Measurements from ENCODE around the gene ANKRD34A. TPM values are rescaled to one million over a fixed set of nuclear protein-coding genes. Genes with fewer than 3 reads are reported as not detected.

ANKRD34A gene
- total RNA-seq, 1 donor from 2014 or later: 1.2 TPM

GRCh38 chr1:145957443-145958319, 6.7 kb downstream of the ANKRD34A start, which contains the start of gene LIX1L:
Gene LIX1L, minus strand, starts transcription at chr1:145958017. Its CDS starts 90 bp downstream, at chr1:145957927.
- peak within 1 kb of the TSS; percentile 93 for H3K27ac Mint-ChIP-seq (ENCODE audit: unreplicated experiment)
- H3K36me3 Mint-ChIP-seq (ENCODE audit: low read depth): no peaks in the 10 kb centered on the region
- peak; percentile 98 for DNase-seq (ENCODE audit: low spot score)
- no peak for TF ChIP-seq CTCF (IDR thresholded peaks at IDR 0.05)
- peaks cover 75% of the 10 kb centered on the region for H3K4me1 Mint-ChIP-seq (ENCODE audit: low read depth)
- H3K4me3 Mint-ChIP-seq (ENCODE audit: unreplicated experiment): peak within 1 kb of the TSS; percentile 79
- no peaks in the 10 kb centered on the region for H3K9me3 Mint-ChIP-seq (ENCODE audit: low read depth)
- H3K27me3 Mint-ChIP-seq (ENCODE audit: low read depth): no peaks in the 10 kb centered on the region

GRCh38 chr1:145956781-145957442, 7.5 kb downstream of the ANKRD34A start:
- H3K9me3 Mint-ChIP-seq (ENCODE audit: low read depth): no peaks in the 10 kb centered on the region
- H3K4me3 Mint-ChIP-seq (ENCODE audit: unreplicated experiment): peak overlapping the region; percentile 79
- H3K27ac Mint-ChIP-seq (ENCODE audit: unreplicated experiment): peak overlapping the region; percentile 93
- peaks cover 69% of the 10 kb centered on the region for H3K4me1 Mint-ChIP-seq (ENCODE audit: low read depth)
- H3K27me3 Mint-ChIP-seq (ENCODE audit: low read depth): no peaks in the 10 kb centered on the region
- no peak for DNase-seq (ENCODE audit: low spot score)
- no peak for TF ChIP-seq CTCF (IDR thresholded peaks at IDR 0.05)
- peaks cover 2% of the 10 kb centered on the region for H3K36me3 Mint-ChIP-seq (ENCODE audit: low read depth)

- no peak for DNase-seq (ENCODE audit: low spot score)
- Mint-ChIP-seq H3K27ac (ENCODE audit: unreplicated experiment) (peak overlapping the region; percentile 93), H3K4me1 (ENCODE audit: low read depth) (peaks cover 68% of the 10 kb centered on the region), H3K36me3 (ENCODE audit: low read depth) (peaks cover 2% of the 10 kb centered on the region), H3K4me3 (ENCODE audit: unreplicated experiment) (peak overlapping the region; percentile 79), H3K27me3 (ENCODE audit: low read depth) (no peaks in the 10 kb centered on the region), H3K9me3 (ENCODE audit: low read depth) (no peaks in the 10 kb centered on the region)
- TF ChIP-seq CTCF (IDR thresholded peaks at IDR 0.05): no peak
Measured at GRCh38 chr1:145956361-145956760, 8.0 kb downstream of the ANKRD34A start.

- Mint-ChIP-seq H3K9me3 (ENCODE audit: low read depth) (no peaks in the 10 kb centered on the region), H3K36me3 (ENCODE audit: low read depth) (peaks cover 4% of the 10 kb centered on the region), H3K4me3 (ENCODE audit: unreplicated experiment) (peak overlapping the region; percentile 79), H3K27me3 (ENCODE audit: low read depth) (no peaks in the 10 kb centered on the region), H3K4me1 (ENCODE audit: low read depth) (peaks cover 62% of the 10 kb centered on the region), H3K27ac (ENCODE audit: unreplicated experiment) (peak overlapping the region; percentile 78)
- DNase-seq (ENCODE audit: low spot score): no peak
- TF ChIP-seq CTCF (IDR thresholded peaks at IDR 0.05): no peak
Measured at GRCh38 chr1:145955436-145955835, 8.9 kb downstream of the ANKRD34A start.

GRCh38 chr1:145953861-145954260, 10.5 kb downstream of the ANKRD34A start:
- H3K27ac Mint-ChIP-seq (ENCODE audit: unreplicated experiment): no peak overlapping the region
- H3K27me3 Mint-ChIP-seq (ENCODE audit: low read depth): no peaks in the 10 kb centered on the region
- H3K9me3 Mint-ChIP-seq (ENCODE audit: low read depth): no peaks in the 10 kb centered on the region
- peaks cover 59% of the 10 kb centered on the region for H3K4me1 Mint-ChIP-seq (ENCODE audit: low read depth)
- no peak for TF ChIP-seq CTCF (IDR thresholded peaks at IDR 0.05)
- DNase-seq (ENCODE audit: low spot score): no peak
- H3K36me3 Mint-ChIP-seq (ENCODE audit: low read depth): peaks cover 8% of the 10 kb centered on the region
- no peak overlapping the region for H3K4me3 Mint-ChIP-seq (ENCODE audit: unreplicated experiment)
